NCI-H446 treated with DMSO at 0.1 percent for 48 hours (cell line): ENCODE data around the gene VWF.

Experiments used
- DNase-seq: peaks from one replicate; lab custom pipeline; 2025; lab: John Stamatoyannopoulos, UW

The VWF gene

DNA sequence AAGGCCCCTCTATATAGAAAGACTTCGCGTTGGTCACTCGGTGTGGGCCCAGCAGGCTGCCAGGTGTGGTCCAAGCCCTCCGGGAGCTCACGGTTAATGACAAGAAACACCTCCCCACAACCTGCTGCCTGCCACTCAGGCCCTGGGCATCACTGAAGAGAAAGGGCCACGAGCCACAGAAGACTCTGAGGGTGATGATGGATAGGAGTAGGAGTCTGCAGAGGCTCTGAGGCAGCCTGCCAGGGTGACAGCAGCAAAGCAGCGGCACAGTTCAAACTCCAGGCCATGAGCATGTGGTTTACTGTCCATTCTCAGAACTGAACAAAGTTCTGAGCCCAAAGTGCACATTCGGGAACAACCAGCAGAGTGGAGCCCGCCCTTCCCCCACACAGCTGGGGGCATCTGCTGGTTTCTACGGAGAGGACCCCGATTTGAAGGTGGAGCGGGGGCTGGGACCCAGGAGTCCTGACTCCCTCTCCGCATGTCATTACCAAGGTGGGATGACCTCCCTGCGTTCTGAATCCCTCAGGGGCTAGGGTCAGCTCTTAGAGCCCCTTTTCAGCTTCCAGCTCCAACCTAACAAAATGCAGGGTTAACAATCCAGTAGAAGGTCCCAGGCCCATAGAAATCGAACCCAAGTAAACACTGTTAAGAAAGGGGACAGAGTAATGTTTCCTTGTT is 65.8 kb downstream of the VWF start:
- DNase-seq = no peak

DNA sequence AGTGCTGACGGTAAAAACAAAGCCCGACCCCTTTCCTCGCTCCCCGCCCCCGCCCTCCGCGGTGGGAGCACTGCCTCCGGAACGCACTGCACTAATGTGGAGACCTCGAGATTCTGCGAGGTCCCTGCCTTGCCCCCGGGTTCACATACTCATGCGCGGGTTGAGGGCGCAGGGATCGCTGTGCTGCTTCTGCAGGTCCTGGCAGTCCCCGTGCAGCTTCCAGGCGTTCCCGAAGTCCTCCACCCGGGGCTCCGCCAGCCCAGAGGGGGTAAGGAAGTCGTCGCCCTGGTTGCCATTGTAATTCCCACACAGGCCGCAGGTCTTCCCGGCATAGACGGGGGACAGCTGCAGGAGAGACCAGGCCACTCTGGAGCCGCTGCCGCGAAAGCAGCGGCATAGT is 66.8 kb downstream of the VWF start:
- DNase-seq = no peak

DNA sequence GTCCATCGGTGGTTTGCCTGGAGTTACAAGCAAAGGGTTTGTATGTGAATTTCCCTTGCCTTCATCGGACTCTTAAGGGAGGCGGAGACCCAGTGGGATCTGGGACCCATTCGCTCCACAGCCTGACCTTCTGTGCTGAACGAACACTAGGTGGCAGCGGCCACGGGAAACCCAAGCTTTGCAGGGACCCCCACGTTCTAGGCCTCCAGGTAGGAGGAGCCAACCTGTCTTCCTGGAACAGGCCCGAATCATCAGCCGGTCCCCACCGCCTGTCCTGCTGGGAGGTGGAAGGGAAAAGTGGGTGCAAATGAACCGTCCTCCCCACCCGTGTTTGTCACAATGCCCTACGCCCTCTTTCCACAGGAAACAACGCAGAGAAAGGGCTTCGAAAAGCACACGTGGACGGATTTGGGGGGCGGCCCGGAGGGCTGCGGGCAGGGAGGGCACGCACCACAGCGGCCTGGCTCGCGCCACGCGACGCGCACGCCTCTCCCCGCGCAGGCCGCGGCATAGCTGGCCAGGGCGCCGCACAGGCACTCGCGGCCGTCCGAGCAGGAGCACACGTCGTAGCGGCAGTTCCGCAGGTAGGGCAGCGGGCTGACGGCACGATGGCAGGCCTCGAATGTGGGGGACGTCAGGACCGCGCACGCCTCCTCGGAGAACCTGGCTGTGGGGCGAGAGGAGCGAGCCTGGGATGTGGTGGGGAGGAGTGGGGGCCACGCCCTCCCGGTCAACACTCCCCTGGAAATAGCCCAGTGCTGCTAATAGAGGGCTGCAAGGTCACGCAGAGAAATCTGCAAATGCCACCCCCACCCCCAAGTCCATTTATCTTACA is 67.8 kb downstream of the VWF start:
- no peak for DNase-seq

DNA sequence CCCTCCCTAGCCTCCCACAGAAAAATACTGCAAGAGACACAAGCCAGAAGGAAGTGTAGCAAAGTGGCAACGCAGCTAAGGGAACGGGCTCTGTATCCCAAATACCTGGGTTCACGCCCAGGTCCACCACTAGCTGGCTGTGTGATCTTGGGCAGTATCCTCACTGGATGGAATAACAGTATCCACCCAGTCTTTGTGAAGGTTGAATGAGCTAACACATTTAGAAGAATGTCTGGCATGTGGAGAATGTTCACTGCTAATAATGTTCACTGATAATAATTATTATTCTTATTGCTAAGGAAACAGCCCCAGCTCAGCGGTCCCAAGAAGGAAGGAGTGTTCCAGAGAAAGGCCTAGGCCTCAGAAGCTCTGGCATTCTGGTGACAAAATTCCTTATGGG is 70.9 kb downstream of the VWF start:
- no peak for DNase-seq

DNA sequence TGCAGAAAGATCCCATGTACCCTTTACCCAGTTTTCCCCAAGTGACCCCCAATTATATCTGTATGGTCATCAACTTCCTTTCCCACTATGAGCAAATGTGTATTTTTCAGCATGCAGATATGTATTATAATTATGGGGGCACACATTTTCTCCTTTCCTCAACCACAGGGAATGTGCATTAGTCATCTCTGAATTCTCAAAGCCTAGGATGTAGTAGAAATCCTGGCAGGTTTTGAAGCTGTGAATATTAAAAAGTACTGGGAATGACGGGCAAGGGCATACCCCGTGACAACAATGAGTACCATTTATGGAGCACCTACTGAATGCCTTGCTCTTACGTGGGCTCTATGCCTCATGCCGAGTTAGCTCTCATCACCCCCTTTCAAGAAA is 71.5 kb downstream of the VWF start:
- DNase-seq = no peak

DNA sequence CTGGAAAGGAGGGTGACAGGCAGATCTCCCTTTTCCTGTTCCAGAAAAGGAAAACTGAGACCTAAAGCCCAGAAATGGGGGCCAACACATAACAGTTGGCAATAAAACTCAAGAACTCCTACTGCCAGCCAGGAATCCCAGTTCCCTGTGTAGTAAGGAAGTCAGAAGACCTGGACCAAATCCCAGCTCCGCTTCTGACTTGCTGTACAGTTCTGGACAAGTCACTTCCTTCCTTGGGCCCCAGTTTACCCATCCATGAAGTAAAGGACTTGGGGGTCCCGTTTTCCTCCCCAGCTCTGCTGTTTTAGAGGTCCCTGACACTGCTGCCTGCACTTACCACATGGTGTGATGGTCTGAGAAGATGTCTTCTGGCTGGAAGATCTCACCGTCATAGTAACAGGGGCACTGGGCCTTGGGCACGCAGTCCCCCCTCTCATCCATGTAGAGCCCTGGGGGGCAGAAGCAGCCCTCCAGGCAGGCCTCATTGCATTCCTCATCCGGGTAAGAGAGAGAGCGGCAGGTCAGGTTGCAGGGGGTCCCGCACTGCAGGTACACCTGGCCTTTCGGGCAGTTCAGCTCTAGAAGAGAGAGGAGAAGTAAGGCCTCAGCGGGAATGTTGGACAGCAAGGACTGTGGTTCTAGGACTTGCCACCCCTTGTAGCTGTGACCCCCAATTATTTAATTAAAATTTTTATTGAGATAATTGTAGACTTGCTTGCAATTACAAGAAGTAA is 72.1 kb downstream of the VWF start:
- no peak for DNase-seq

DNA sequence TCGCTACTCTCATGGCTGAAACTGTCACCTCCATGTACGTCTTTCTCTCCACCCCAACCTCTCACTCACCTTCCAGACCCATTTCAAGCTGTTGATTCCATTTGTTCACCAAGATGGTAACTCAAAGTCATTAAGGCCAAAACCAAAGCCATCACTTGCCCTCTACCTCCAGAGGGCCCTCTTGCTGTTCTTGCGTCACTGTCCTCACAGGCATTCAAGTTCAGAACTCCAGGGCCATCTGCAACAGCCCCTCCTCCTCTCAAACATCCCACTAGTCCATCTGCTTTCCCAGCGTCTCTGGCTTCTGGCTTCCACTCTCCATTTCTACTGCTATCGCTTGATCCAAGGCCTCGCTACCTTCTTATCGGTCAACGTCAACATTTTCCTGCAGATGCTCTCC is 74.5 kb downstream of the VWF start:
- DNase-seq = no peak

DNA sequence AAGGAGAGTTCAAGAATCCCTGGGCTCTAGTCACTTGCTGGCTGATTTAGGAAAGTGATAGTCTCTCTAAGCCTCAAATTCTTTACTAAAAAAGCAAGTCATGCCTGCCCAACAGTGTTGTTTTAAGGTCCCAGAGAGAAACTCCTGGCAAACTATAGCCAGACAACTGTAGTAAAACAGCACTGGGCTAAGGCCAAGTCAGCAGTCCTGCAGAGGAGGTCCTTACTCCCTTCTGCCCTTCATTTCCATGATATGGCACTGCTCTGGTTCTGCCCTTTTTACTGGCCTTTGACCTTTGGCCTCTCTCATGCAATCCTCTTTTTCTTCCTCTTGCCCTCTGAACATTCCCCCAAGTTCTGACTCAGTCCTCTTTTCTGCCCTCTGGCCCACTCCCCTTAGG is 74.9 kb downstream of the VWF start:
- DNase-seq = no peak

DNA sequence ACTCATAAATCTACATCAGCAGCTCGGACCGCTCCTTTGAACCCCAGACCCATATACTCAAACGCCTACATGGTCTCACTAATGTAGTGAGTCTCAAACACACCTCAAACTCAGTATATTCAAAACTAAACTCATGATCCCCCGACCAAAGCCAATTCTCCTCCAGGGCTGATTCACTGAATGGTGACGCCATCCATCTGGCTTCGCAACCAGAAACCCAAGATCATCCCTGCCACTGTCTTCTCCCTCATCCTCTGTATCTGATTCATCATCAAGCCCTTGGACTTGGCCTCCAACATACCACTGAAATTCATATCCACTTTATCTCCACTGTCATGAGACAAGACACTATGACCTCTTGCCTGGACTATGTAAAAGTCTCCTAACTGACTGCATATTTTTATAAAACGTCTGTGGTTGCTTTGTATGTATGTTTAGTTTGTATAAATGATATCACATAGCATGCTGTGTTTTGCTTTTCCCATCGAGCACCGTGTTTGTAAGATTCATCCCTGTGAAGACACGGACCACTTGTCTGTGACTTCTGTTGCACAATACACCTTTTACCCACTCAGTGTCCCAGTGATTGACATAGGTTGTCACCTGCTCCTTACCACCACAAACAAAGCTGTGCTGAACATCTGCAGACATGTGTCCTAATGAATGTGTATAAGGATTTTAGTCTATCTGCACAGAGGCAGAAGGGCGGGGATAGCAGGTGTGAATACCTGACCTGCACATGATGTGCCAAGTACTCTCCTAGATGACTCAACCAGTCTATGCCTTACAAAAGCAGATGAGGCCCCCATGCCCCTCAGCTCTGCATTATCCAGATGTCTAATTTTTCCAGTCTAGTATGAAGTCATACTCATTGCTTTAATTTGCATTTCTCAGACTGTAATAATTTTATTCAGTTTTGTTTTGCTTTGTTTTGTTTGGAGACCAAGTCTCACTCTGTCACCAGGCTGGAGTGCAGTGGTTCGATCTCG is 76.9 kb downstream of the VWF start:
- DNase-seq = no peak

DNA sequence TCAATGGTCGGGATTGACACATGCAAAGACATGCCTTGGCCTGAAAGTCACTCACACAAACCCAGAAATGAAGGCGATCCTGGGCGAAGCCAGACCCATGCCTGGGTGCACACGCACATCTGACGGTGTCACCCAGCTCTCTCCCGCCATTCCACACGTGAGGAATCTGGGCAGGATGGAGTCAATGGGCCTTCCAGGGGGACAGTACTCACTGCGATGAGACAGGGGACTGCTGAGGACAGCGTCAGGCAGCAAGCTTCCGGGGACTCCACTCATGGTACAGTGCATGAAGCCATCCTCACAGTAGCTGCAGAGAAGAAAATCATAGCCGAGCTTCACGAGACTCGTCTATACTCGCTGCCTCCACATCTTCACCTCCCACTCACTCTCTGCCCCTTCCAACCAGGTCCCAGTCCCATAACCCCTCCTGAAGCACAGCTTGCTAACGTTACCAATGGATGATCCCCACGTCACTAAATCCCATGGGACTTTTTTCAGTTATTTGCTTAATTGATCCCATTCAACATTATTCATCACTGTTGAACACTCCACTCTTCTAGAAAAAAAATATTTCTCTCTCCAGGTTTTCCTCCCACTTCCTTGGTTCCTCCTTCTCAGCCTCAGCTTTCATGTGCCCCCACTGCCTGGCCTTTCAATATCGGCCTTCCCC is 77.8 kb downstream of the VWF start:
- DNase-seq = no peak

DNA sequence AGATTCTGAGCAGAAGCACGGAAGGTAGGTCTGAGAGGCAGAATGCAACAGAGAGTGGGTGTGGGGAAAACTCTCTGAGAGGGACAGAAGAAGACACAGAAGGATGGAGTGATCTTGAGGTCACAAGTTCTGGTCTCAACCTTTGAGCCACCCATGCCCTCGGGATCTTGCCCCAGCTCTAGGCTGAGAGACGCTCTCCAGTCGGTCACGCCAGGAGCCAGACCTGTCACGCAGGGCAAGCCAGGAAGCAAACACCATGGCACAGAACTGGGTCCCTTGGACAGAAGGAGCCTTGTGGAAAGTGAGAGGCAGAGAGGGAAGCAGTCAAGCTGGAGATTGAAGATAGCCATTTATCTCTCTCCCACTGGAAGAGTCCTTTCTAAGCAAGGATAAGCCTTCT is 79.0 kb downstream of the VWF start:
- DNase-seq = no peak

DNA sequence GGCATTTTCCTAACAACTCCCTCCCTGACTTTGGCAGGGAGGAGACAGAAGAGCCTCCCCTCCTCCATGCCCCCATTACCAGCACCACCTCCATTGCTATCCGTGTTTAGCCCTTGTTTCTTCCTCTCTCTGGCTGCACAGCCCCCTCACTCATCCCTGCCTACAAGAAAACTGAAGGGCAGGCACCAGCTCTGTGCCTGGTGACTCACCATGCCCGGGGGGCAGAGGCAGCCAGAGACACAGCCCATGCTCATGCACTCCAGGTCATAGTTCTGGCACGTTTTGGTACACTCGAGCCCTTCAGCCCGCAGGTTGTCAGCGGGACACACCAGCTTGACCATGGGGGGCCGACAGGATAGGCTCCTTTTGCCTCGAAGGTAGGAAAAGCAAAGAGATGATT is 80.4 kb downstream of the VWF start:
- DNase-seq = no peak

DNA sequence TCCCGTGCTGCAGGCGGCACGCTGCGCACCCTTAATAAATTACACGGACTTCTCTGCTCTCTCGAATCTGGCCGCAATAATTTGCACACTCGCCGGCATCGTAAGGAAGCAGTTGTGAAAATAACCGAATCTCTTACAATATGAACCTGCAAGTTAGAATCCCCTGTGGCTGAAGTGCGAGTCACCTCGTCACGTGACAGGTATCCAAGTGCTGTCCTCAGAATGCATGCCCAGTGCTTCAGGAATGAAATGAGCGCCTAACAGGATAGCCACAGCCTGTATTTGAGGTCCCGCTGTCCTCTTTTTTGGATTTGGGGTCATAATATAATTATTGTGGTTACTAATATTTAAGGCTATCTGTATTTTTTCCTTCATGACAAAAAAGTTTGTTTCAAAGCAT is 82.0 kb downstream of the VWF start:
- DNase-seq = no peak

DNA sequence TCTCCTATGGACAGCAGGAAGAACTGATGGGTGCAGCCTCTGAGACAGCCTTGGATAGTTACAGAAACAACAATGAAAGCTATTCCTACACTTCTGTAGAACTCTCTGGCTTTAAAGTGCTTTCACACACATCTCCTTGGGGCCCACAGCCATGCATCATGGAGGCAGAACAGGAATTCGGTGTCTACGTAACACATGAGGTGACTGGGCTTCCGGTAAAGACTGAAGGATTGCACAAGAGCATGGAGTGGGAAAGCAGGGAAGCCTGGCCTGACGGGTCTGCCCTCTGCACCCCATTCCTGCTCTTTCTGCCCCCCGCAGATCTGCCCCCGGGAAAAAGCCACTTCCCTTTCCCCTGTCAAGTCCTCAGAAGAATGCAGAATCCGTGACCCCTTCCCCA is 82.6 kb downstream of the VWF start:
- DNase-seq = no peak

DNA sequence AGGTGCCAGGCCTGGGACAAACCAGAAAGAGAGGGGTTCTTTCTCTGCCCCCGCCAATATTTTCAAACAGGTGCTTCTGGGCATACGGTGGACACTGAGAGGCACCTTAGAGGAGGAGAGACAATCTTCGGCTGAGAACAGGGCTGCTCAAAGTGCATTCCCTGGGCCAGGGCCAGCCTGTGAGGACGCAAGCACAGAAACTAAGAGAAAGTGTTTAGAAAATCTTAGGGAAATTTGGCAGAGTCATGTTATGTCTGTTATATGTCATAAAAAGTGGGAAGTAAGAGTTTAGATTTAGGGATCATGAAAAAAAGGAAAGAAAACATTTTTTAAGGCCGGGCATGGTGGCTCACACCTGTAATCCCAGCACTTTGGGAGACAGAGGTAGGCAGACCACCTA is 83.7 kb downstream of the VWF start:
- no peak for DNase-seq

DNA sequence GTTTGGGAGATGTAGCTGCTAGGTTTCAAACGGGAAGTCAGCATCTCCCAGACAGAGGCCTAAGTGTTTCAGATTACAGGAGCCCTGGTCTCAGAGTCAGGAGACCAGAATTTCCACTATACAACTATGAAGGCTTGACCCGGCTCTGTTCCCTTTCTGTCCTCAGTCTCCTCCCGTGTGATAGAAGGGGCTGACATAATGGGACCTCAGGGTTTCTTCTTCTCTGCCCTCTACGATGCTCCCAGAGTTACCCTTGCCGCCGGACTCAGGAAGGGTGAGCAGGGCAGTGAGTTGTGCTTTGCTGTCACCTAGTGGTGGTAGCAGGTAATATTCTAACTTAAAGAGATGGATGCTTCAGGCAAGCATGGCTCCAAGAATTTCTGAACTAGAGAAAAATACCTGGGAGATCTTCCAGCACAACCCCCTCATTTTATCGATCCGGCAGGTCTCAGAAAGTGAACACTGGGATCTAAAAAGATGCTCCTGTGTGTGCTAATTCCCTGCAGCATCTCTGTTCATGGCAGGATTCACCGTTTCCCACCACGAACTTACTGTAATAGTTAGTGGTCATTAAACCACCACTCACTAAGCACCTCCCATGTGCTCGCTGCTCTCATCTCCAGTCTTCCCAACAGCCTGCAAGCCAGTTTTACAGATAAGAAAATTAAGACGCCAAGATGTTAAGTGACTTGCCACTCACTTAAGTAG is 84.4 kb downstream of the VWF start:
- DNase-seq = peak; percentile 20

DNA sequence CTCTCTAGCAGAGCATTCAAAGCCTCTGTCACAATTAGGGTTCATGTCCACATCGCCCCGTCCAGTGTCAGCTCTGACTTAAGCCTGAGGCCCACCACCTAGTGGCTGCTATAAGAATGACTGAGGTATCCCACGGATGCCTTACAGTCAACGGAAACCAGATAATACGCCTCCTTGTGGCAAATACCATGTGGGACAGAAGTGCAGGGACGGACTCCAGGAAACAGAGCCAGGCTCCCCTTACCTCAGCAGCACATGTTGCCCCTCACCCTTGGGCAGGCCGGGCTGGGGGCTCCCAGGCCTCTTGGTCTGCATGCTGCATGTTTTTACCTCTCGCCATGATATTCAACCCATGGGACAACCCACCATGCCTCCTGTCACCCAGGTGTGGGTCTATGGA is 86.3 kb downstream of the VWF start:
- peak; percentile 13 for DNase-seq

DNA sequence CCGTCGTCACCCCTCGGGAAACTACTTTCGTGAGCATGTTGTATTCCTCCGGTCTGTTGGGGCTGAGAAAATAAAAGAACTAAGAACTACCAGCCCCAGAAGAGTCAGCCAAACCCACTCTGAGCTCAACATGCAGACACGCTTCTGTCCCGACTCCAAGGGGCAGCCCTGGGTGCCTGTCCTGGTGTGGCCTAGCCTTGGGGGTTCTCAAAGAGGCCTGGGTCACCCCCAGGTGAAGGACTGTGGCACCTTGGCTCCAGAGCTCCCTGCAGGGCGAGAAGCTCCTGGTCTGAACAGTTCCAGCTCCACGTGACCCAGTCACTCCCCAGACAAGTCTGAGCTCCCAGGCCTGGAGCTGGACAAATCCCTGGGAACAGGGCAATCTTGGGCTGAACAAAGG is 87.0 kb downstream of the VWF start:
- DNase-seq = no peak

DNA sequence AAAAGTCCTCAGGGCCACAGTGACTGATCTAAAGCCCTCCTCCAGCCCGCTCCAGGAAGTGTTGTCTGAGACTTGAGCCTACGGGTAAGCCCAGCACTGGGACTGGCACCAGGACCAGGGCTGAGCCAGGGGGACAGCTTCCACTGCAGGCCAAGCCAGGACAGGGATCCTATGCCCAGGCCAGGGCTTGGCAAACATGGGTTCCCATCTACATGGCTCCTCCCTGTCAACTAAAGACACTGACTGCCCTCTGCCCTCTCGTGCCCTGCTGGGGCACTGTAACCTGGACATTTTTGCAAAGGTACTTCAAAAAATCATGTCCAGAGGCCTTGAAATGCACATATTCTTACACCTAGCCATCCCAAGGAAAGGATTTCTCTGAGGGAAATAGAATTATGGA is 88.0 kb downstream of the VWF start:
- DNase-seq = no peak

DNA sequence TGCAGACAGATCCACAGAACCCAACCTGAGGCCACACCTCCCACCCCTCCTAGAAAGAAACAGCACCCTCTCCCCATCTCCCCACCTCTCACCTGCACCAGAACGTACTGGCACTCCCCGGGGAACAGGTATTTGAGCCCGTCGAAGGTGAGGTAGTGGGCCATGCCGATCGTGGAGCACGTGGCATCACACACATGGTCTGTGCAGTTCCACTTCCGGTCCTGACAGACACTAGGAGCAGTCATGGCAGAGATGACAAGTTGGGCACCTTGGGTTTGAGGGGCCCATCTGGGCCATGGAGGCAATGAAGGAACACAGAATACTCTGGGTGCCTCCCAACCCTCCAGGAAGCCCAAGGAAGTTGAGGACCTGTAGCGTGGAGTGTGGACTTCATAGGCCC is 89.9 kb downstream of the VWF start:
- no peak for DNase-seq

DNA sequence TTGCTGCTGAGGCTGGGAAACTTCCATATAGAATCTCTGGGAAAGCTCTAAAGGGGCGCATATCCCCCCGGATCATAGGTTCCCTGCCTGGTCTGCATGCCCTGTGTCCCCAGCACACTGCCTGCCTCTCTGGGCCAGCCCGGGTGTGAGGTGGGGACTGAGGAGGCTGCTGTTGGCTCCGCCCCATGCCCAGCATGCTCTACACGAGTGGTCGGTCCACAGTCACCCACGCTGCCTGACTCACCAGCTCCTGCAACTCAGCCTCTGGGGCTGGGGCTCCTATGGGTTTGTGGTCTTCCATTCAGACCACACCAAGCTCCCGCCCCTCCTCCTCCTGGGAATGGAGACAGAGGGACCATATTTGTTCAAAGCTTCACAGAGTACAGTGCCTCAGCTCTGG is 90.9 kb downstream of the VWF start:
- DNase-seq = no peak
